Measurements from ENCODE around the gene CDK5RAP2.

CDK5RAP2 gene

DNA sequence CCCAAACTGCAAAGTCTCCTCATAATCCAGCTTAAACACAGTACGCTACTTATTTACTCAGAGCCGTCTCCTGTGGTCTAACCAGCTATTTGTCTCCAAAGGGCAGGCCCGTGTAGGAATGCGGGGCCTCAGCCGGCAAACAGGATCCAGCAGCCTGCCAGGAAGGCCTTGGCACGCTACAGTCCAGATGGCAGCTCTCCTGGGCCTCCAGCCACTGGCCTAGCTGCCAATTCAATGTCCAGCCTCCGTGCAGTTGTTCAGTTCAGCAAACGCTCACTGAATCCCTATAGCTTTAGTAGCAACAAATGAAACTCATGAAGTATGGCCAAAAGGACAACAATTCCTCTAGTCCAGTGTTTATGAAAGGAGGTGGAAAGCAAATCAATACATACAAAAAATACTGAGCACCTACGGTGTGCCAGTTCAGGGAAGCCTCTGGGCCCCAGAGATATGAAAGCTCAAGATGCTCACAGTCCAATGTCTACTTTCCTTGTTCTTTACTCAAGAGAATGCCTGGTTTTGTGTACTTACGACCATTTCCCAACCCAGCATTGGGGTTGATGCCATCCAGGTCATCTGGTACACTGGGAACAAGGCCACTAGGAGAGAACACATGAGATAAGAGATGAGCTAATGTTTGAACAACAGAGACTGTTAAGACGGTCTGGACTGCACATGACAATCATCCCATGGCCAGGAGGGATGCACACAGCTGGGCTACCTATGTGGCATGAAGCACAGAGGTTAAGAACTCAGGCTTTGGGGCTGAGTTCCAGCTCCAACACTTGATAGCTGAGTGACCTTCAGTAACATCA, 8.3 kb downstream of the CDK5RAP2 start:
- DNase-seq (ENCODE audit: low read depth in 1 of 2, low spot score in 1 of 2): no peak
- TF ChIP-seq POLR2AphosphoS5 (IDR thresholded peaks at IDR 0.05; ENCODE audit: low read depth): no peak
- no peak for TF ChIP-seq GABPA (IDR thresholded peaks at IDR 0.05; ENCODE audit: low read depth)
- TF ChIP-seq, protein P1, sequence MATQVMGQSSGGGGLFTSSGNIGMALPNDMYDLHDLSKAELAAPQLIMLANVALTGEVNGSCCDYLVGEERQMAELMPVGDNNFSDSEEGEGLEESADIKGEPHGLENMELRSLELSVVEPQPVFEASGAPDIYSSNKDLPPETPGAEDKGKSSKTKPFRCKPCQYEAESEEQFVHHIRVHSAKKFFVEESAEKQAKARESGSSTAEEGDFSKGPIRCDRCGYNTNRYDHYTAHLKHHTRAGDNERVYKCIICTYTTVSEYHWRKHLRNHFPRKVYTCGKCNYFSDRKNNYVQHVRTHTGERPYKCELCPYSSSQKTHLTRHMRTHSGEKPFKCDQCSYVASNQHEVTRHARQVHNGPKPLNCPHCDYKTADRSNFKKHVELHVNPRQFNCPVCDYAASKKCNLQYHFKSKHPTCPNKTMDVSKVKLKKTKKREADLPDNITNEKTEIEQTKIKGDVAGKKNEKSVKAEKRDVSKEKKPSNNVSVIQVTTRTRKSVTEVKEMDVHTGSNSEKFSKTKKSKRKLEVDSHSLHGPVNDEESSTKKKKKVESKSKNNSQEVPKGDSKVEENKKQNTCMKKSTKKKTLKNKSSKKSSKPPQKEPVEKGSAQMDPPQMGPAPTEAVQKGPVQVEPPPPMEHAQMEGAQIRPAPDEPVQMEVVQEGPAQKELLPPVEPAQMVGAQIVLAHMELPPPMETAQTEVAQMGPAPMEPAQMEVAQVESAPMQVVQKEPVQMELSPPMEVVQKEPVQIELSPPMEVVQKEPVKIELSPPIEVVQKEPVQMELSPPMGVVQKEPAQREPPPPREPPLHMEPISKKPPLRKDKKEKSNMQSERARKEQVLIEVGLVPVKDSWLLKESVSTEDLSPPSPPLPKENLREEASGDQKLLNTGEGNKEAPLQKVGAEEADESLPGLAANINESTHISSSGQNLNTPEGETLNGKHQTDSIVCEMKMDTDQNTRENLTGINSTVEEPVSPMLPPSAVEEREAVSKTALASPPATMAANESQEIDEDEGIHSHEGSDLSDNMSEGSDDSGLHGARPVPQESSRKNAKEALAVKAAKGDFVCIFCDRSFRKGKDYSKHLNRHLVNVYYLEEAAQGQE (IDR thresholded peaks at IDR 0.05; ENCODE audit: insufficient replicate concordance, low read depth): no peak
- TF ChIP-seq SPI1 (IDR thresholded peaks at IDR 0.05; ENCODE audit: borderline replicate concordance, low read depth): no peak
- TF ChIP-seq, protein P2, sequence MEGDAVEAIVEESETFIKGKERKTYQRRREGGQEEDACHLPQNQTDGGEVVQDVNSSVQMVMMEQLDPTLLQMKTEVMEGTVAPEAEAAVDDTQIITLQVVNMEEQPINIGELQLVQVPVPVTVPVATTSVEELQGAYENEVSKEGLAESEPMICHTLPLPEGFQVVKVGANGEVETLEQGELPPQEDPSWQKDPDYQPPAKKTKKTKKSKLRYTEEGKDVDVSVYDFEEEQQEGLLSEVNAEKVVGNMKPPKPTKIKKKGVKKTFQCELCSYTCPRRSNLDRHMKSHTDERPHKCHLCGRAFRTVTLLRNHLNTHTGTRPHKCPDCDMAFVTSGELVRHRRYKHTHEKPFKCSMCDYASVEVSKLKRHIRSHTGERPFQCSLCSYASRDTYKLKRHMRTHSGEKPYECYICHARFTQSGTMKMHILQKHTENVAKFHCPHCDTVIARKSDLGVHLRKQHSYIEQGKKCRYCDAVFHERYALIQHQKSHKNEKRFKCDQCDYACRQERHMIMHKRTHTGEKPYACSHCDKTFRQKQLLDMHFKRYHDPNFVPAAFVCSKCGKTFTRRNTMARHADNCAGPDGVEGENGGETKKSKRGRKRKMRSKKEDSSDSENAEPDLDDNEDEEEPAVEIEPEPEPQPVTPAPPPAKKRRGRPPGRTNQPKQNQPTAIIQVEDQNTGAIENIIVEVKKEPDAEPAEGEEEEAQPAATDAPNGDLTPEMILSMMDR (IDR thresholded peaks at IDR 0.05; ENCODE audit: insufficient read depth, low read length): no peak
- no peaks in the 10 kb centered on the region for H3K27me3 ChIP-seq (ENCODE audit: insufficient read depth, poor library complexity, severe bottlenecking)
- H3K27ac ChIP-seq (replicated peaks): no peak overlapping the region
- no peak overlapping the region for H3K4me3 ChIP-seq (replicated peaks; ENCODE audit: insufficient read depth, low read length)

DNA sequence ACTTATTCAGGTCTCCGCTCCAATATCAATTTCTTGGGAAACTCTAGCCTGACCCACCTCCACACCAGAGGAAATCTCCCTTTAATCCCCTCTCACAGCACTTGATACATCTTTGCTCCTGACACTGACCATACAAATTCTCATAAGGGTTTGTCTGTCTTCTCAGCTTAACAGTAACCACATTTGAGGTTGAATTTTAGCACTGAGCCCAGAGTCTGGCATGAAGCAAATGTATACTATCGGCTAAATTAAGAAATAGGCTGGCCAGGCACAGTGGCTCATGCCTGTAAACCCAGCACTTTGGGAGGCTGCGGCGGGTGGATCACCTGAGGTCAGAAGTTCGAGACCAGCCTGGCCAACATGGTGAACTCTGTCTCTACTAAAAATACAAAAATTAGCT, 9.7 kb downstream of the CDK5RAP2 start:
- H3K27ac ChIP-seq (replicated peaks): no peak overlapping the region
- DNase-seq (ENCODE audit: low read depth in 1 of 2, low spot score in 1 of 2): no peak
- TF ChIP-seq, protein P2 (IDR thresholded peaks at IDR 0.05; ENCODE audit: insufficient read depth, low read length): no peak
- TF ChIP-seq GABPA (IDR thresholded peaks at IDR 0.05; ENCODE audit: low read depth) (no peak), SPI1 (IDR thresholded peaks at IDR 0.05; ENCODE audit: borderline replicate concordance, low read depth) (no peak), POLR2AphosphoS5 (IDR thresholded peaks at IDR 0.05; ENCODE audit: low read depth) (no peak)
- TF ChIP-seq, protein P1 (IDR thresholded peaks at IDR 0.05; ENCODE audit: insufficient replicate concordance, low read depth): no peak
- H3K27me3 ChIP-seq (ENCODE audit: insufficient read depth, poor library complexity, severe bottlenecking): no peaks in the 10 kb centered on the region
- no peak overlapping the region for H3K4me3 ChIP-seq (replicated peaks; ENCODE audit: insufficient read depth, low read length)

DNA sequence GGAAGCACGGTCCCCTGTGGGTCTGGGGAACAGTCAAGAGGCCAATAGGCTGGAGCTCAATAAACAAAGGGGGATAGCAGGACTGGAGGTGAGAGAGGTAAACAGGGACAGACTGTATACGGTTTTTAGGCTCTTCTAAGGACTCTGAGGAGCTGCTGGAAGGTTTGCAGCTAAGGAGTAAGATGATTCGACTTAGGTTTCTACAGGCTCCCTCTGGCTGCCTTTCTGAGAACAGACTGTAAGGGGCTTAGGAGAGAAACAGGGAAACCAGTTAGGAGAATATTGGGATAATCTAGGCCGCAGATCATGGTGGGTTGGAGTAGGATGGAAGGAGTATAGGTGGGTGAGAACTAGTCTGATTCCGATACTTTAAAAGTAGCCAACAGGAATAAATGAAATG, 10.4 kb downstream of the CDK5RAP2 start:
- H3K27me3 ChIP-seq (ENCODE audit: insufficient read depth, poor library complexity, severe bottlenecking): no peaks in the 10 kb centered on the region
- no peak for DNase-seq (ENCODE audit: low read depth in 1 of 2, low spot score in 1 of 2)
- H3K27ac ChIP-seq (replicated peaks): no peak overlapping the region
- TF ChIP-seq SPI1 (IDR thresholded peaks at IDR 0.05; ENCODE audit: borderline replicate concordance, low read depth): no peak
- TF ChIP-seq, protein P1 (IDR thresholded peaks at IDR 0.05; ENCODE audit: insufficient replicate concordance, low read depth): no peak
- no peak for TF ChIP-seq GABPA (IDR thresholded peaks at IDR 0.05; ENCODE audit: low read depth)
- TF ChIP-seq, protein P2 (IDR thresholded peaks at IDR 0.05; ENCODE audit: insufficient read depth, low read length): no peak
- TF ChIP-seq POLR2AphosphoS5 (IDR thresholded peaks at IDR 0.05; ENCODE audit: low read depth): no peak
- H3K4me3 ChIP-seq (replicated peaks; ENCODE audit: insufficient read depth, low read length): no peak overlapping the region
